Neural progenitor cell (in vitro differentiated cells): ENCODE results near the gene TMEM132E. TPM values are rescaled to one million over a fixed set of nuclear protein-coding genes. Genes with fewer than 3 reads are reported as not detected.

Experiments
- DNase-seq: peaks from one replicate; pipeline ENCODE4 v3.0.0-alpha.2; 2016; ENCODE audit warnings: low spot score
- H2AFZ ChIP-seq: fragments of 200-600 bp; sonication (generic); replicated peaks from 2 replicates; pipeline ENCODE4 v1.6.1; 2016; ENCODE audit warnings: antibody characterized with exemption
- H3F3A ChIP-seq: fragments of 200-600 bp; sonication (generic); 2 replicates; pipeline ENCODE4 v1.6.1; 2016; ENCODE audit warnings: antibody characterized with exemption, low read depth
- H3K27ac ChIP-seq: fragments of 200-600 bp; sonication (generic); 2 replicates; pipeline ENCODE4 v1.5.1; 2016; ENCODE audit warnings: mild to moderate bottlenecking
- H3K27me3 ChIP-seq: fragments of 200-600 bp; sonication (generic); 2 replicates; pipeline ENCODE4 v1.6.1; 2016; ENCODE audit warnings: mild to moderate bottlenecking, moderate library complexity
- H3K36me3 ChIP-seq: fragments of 200-600 bp; sonication (generic); 2 replicates; pipeline ENCODE4 v1.5.1; 2016
- H3K4me1 ChIP-seq: fragments of 200-600 bp; sonication (generic); 2 replicates; pipeline ENCODE4 v1.6.1; 2016; ENCODE audit warnings: mixed run types
- H3K4me2 ChIP-seq: fragments of 200-600 bp; sonication (generic); 2 replicates; pipeline ENCODE4 v1.6.1; 2016
- H3K4me3 ChIP-seq: fragments of 200-600 bp; sonication (generic); 2 replicates; pipeline ENCODE4 v1.5.1; 2016
- H3K79me2 ChIP-seq: fragments of 200-600 bp; sonication (generic); 2 replicates; pipeline ENCODE4 v1.6.1; 2016; ENCODE audit warnings: low read depth
- H3K9ac ChIP-seq: fragments of 200-600 bp; sonication (generic); 2 replicates; pipeline ENCODE4 v1.6.1; 2016
- H3K9me3 ChIP-seq: fragments of 200-600 bp; sonication (generic); 2 replicates; pipeline ENCODE4 v1.5.1; 2016; ENCODE audit warnings: low read depth
- H4K20me1 ChIP-seq: fragments of 200-600 bp; sonication (generic); 2 replicates; pipeline ENCODE4 v1.6.1; 2016; ENCODE audit warnings: low read depth
- H3K27ac Mint-ChIP-seq: 3 replicates; pipeline ENCODE4 v1.8.0; 2021; ENCODE audit warnings: mixed read lengths
- H3K27me3 Mint-ChIP-seq: 2 replicates; pipeline ENCODE4 v1.8.0; 2022; ENCODE audit warnings: low read depth, mild to moderate bottlenecking, inconsistent platforms, moderate library complexity, mixed read lengths; ENCODE audit not compliant: insufficient read depth
- H3K36me3 Mint-ChIP-seq: 3 replicates; pipeline ENCODE4 v1.8.0; 2021; ENCODE audit warnings: mixed read lengths
- H3K4me1 Mint-ChIP-seq: 3 replicates; pipeline ENCODE4 v1.8.0; 2021; ENCODE audit warnings: mixed read lengths
- H3K4me3 Mint-ChIP-seq: 3 replicates; pipeline ENCODE4 v1.8.0; 2021; ENCODE audit warnings: mild to moderate bottlenecking, moderate library complexity, mixed read lengths
- H3K9me3 Mint-ChIP-seq: 3 replicates; pipeline ENCODE4 v1.8.0; 2020; ENCODE audit warnings: mixed read lengths
- CTCF ChIP-seq: fragments of 200-600 bp; sonication (generic); IDR thresholded peaks from 2 replicates; pipeline ENCODE4 v1.5.1; 2017; ENCODE audit warnings: antibody characterized with exemption, mild to moderate bottlenecking
- EZH2 ChIP-seq: fragments of 200-600 bp; sonication (generic); IDR thresholded peaks from 2 replicates; pipeline ENCODE4 v1.6.1; 2017; ENCODE audit warnings: antibody characterized with exemption, mild to moderate bottlenecking, moderate library complexity
- EZH2phosphoT487 ChIP-seq: fragments of 200-600 bp; sonication (generic); IDR thresholded peaks from 2 replicates; pipeline ENCODE4 v1.6.1; 2017; ENCODE audit warnings: antibody characterized with exemption
- total RNA-seq: library from RNA; depleted of rRNA; stranded (reverse); fragments of >200 nt; gene quantifications from 2 replicates; pipeline ENCODE4 v1.2.3, GENCODE V29; 2015; ENCODE audit warnings: low replicate concordance

TMEM132E gene
- total RNA-seq, 1 donor from 2014 or later = 0.21 TPM

GRCh38 chr17:34582185-34582900, 3.0 kb downstream of the TMEM132E start:
- H3K4me1 Mint-ChIP-seq = peaks cover 24% of the 10 kb centered on the region
- Histone ChIP-seq H3F3A (peaks cover 14% of the 10 kb centered on the region), H3K9me3 (no peaks in the 10 kb centered on the region), H2AFZ (no peak overlapping the region), H3K79me2 (no peaks in the 10 kb centered on the region), H3K4me3 (peak overlapping the region; percentile 53), H3K27me3 (peaks cover 100% of the 10 kb centered on the region), H3K4me1 (peaks cover 43% of the 10 kb centered on the region), H3K36me3 (no peaks in the 10 kb centered on the region), H3K4me2 (peak overlapping the region; percentile 96), H4K20me1 (peaks cover 63% of the 10 kb centered on the region), H3K9ac (no peak overlapping the region), H3K27ac (no peak overlapping the region)
- peak overlapping the region; percentile 77 for H3K4me3 Mint-ChIP-seq
- H3K27ac Mint-ChIP-seq = no peak overlapping the region
- peaks cover 73% of the 10 kb centered on the region for H3K27me3 Mint-ChIP-seq
- no peaks in the 10 kb centered on the region for H3K36me3 Mint-ChIP-seq
- no peaks in the 10 kb centered on the region for H3K9me3 Mint-ChIP-seq
- peak; percentile 23 for DNase-seq
- no peak for TF ChIP-seq EZH2phosphoT487
- no peak for TF ChIP-seq EZH2
- no peak for TF ChIP-seq CTCF

DNA sequence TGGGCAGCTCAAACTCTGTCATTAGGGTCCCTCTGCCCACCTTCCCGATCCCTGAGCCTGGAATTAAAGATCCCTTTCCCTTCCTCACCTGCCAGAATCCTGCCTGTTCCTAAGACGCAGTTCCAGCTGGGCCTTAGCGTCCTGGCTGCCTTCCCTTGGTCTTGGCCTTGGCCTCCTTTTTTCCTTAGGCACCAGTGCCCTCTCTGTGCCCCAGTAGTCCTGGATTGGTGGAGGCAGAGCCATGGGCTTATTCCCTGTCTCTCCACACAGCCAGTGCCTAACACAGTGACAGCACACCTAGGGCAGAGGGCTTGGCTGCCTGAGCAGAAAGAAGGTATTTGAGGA, 3.5 kb downstream of the TMEM132E start:
- Mint-ChIP-seq H3K4me1 (peaks cover 25% of the 10 kb centered on the region), H3K27ac (no peak overlapping the region), H3K9me3 (no peaks in the 10 kb centered on the region), H3K36me3 (no peaks in the 10 kb centered on the region), H3K4me3 (peak overlapping the region; percentile 77), H3K27me3 (peaks cover 76% of the 10 kb centered on the region)
- Histone ChIP-seq H3K27me3 (peaks cover 100% of the 10 kb centered on the region), H3F3A (peaks cover 10% of the 10 kb centered on the region), H2AFZ (no peak overlapping the region), H4K20me1 (peaks cover 58% of the 10 kb centered on the region), H3K79me2 (no peaks in the 10 kb centered on the region), H3K36me3 (no peaks in the 10 kb centered on the region), H3K4me1 (peaks cover 37% of the 10 kb centered on the region), H3K9me3 (no peaks in the 10 kb centered on the region), H3K9ac (no peak overlapping the region), H3K4me3 (no peak overlapping the region), H3K4me2 (no peak overlapping the region), H3K27ac (no peak overlapping the region)
- DNase-seq = no peak
- TF ChIP-seq CTCF (no peak), EZH2 (no peak), EZH2phosphoT487 (no peak)

GRCh38 chr17:34584805-34585416, 5.5 kb downstream of the TMEM132E start:
- H3K4me1 ChIP-seq = peaks cover 21% of the 10 kb centered on the region
- no peak overlapping the region for H2AFZ ChIP-seq
- H3K4me2 ChIP-seq = no peak overlapping the region
- TF ChIP-seq CTCF (peak; percentile 25), EZH2 (no peak)
- peaks cover 45% of the 10 kb centered on the region for H4K20me1 ChIP-seq
- Mint-ChIP-seq H3K4me3 (no peak overlapping the region), H3K4me1 (peaks cover 15% of the 10 kb centered on the region), H3K27me3 (peaks cover 72% of the 10 kb centered on the region), H3K9me3 (no peaks in the 10 kb centered on the region), H3K36me3 (no peaks in the 10 kb centered on the region), H3K27ac (no peak overlapping the region)
- H3K79me2 ChIP-seq = no peaks in the 10 kb centered on the region
- DNase-seq = peak; percentile 29
- no peaks in the 10 kb centered on the region for H3K9me3 ChIP-seq
- no peak overlapping the region for H3K4me3 ChIP-seq
- no peaks in the 10 kb centered on the region for H3K36me3 ChIP-seq
- H3K27ac ChIP-seq = no peak overlapping the region
- H3K9ac ChIP-seq = no peak overlapping the region
- H3F3A ChIP-seq = peaks cover 7% of the 10 kb centered on the region
- H3K27me3 ChIP-seq = peaks cover 100% of the 10 kb centered on the region
